H1 (cell line): ENCODE data around the gene WEE2. TPM values are rescaled to one million over a fixed set of nuclear protein-coding genes. Genes with fewer than 3 reads are reported as not detected.
A peak's percentile ranks its signal among the peaks of the same experiment; 100 is the strongest.

Experiments
- CTCF ChIA-PET: fragments of 300-600 bp; sonication (Branson Sonifier 250); formaldehyde crosslinking; loops from one replicate; lab custom pipeline; 2021; ENCODE audit not compliant: partially characterized antibody; lab: Charles Lee
- POLR2A ChIA-PET: fragments of 300-600 bp; sonication (Branson Sonifier 250); formaldehyde crosslinking; loops from one replicate; lab custom pipeline; 2021; ENCODE audit warnings: inconsistent platforms; ENCODE audit not compliant: partially characterized antibody; lab: Charles Lee
- DNase-seq, 2 experiments: peaks; one replicate each; pipeline versions ENCODE4 v3.0.0 to v3.0.0-alpha.2; 2010 to 2022; ENCODE audit warnings: low spot score in 2 of 2, low read depth in 1 of 2, mixed read lengths in 1 of 2
- FAIRE-seq: peaks from 2 replicates; lab custom pipeline; 2011; peaks lifted over from hg19 to GRCh38; lab: Jason Lieb, UNC
- H2AFZ ChIP-seq: 2 replicates; pipeline ENCODE4 v1.8.1; 2012; ENCODE audit warnings: low read length, inconsistent platforms
- H2AK5ac ChIP-seq: 2 replicates; pipeline ENCODE4 v1.6.1; 2013; ENCODE audit warnings: low read depth, low read length
- H2BK120ac ChIP-seq: replicated peaks from 2 replicates; pipeline ENCODE3; 2013; ENCODE audit warnings: low read depth, low read length, inconsistent platforms
- H2BK12ac ChIP-seq: 2 replicates; pipeline ENCODE4 v1.6.1; 2013; ENCODE audit warnings: low read depth, low read length
- H2BK15ac ChIP-seq: 2 replicates; pipeline ENCODE4 v1.6.1; 2013; ENCODE audit warnings: low read length
- H2BK20ac ChIP-seq: 2 replicates; pipeline ENCODE4 v1.6.1; 2013; ENCODE audit warnings: low read length
- H2BK5ac ChIP-seq: 2 replicates; pipeline ENCODE4 v1.6.1; 2013; ENCODE audit warnings: low read depth, low read length
- H3K14ac ChIP-seq: 2 replicates; pipeline ENCODE4 v1.6.1; 2013; ENCODE audit warnings: inconsistent platforms; ENCODE audit not compliant: insufficient read length
- H3K18ac ChIP-seq: 2 replicates; pipeline ENCODE4 v1.6.1; 2013; ENCODE audit warnings: low read length; ENCODE audit errors: extremely low read depth
- H3K23ac ChIP-seq: 2 replicates; pipeline ENCODE4 v1.6.1; 2013; ENCODE audit warnings: inconsistent platforms; ENCODE audit not compliant: insufficient read length
- H3K23me2 ChIP-seq: 2 replicates; pipeline ENCODE4 v1.6.1; 2013; ENCODE audit warnings: low read depth, low read length
- H3K27ac ChIP-seq: 2 replicates; pipeline ENCODE4 v1.6.1; 2011; ENCODE audit warnings: low read depth, low read length, inconsistent platforms
- H3K27me3 ChIP-seq, 4 experiments: replicated peaks in 1 of 4; 1 replicate in 1 of 4; 2 replicates in 3 of 4; pipeline versions ENCODE4 v1.6.1 to v1.8.1; 2011 to 2013; ENCODE audit warnings: low read length in 3 of 4, mild to moderate bottlenecking in 3 of 4, inconsistent platforms in 2 of 4, mixed read lengths in 2 of 4, moderate library complexity in 1 of 4; ENCODE audit not compliant: control insufficient read depth in 3 of 4, insufficient read depth in 3 of 4; ENCODE audit errors: extremely low read depth in 1 of 4
- H3K36me3 ChIP-seq, 4 experiments: 2 replicates each; pipeline versions ENCODE4 v1.6.1 to v1.8.1; 2011 to 2013; ENCODE audit warnings: mild to moderate bottlenecking in 4 of 4, low read length in 3 of 4, moderate library complexity in 2 of 4, control low read depth in 1 of 4, inconsistent platforms in 1 of 4; ENCODE audit not compliant: insufficient read depth in 4 of 4, control insufficient read depth in 2 of 4
- H3K4ac ChIP-seq: replicated peaks from 2 replicates; pipeline ENCODE3; 2013; ENCODE audit warnings: low read length, low read depth, mixed read lengths, inconsistent platforms; ENCODE audit not compliant: insufficient read length
- H3K4me1 ChIP-seq, 4 experiments: replicated peaks in 1 of 4; 1 replicate in 1 of 4; 2 replicates in 3 of 4; pipeline versions ENCODE4 v1.6.1 to v1.8.1; 2011 to 2013; ENCODE audit warnings: low read length in 3 of 4, inconsistent platforms in 2 of 4, mixed read lengths in 1 of 4; ENCODE audit not compliant: insufficient read depth in 4 of 4, control insufficient read depth in 3 of 4
- H3K4me2 ChIP-seq, 2 experiments: 2 replicates each; pipeline versions ENCODE4 v1.6.1 to v1.8.1; 2011 to 2013; ENCODE audit warnings: low read depth in 2 of 2, low read length in 2 of 2, control low read depth in 1 of 2, inconsistent platforms in 1 of 2, mild to moderate bottlenecking in 1 of 2; ENCODE audit not compliant: insufficient read depth in 1 of 2
- H3K4me3 ChIP-seq, 4 experiments: fragments of 200-600, 300-600 bp in 1 of 4; sonication (generic), shearing (Covaris generic), sonication (Bioruptor Twin) in 1 of 4; 2 replicates each; pipeline versions ENCODE4 v1.5.1 to v1.8.1; 2011 to 2016; ENCODE audit warnings: low read length in 4 of 4, low read depth in 3 of 4, control low read depth in 2 of 4, inconsistent platforms in 2 of 4, mild to moderate bottlenecking in 2 of 4, mixed read lengths in 1 of 4, moderate library complexity in 1 of 4; ENCODE audit not compliant: insufficient read depth in 2 of 4; ENCODE audit errors: extremely low read depth in 1 of 4
- H3K56ac ChIP-seq: replicated peaks from 2 replicates; pipeline ENCODE3; 2013; ENCODE audit warnings: low read depth, mild to moderate bottlenecking, mixed read lengths, low read length, inconsistent platforms; ENCODE audit not compliant: insufficient read length
- H3K79me1 ChIP-seq: 2 replicates; pipeline ENCODE4 v1.6.1; 2013; ENCODE audit warnings: low read depth, low read length, control low read depth
- H3K79me2 ChIP-seq, 2 experiments: 2 replicates each; pipeline versions ENCODE4 v1.6.1 to v1.8.1; 2012 to 2013; ENCODE audit warnings: low read length in 2 of 2, mild to moderate bottlenecking in 2 of 2, inconsistent platforms in 1 of 2; ENCODE audit not compliant: insufficient read depth in 2 of 2, control insufficient read depth in 1 of 2
- H3K9ac ChIP-seq, 4 experiments: replicated peaks in 1 of 4; 1 replicate in 1 of 4; 2 replicates in 3 of 4; pipeline versions ENCODE4 v1.6.1 to v1.8.1; 2011 to 2013; ENCODE audit warnings: low read depth in 3 of 4, low read length in 3 of 4, control low read depth in 2 of 4, mild to moderate bottlenecking in 2 of 4, moderate library complexity in 2 of 4, inconsistent platforms in 1 of 4; ENCODE audit errors: extremely low read depth in 1 of 4
- H3K9me3 ChIP-seq, 2 experiments: 2 replicates each; pipeline versions ENCODE4 v1.6.1 to v1.8.1; 2012 to 2013; ENCODE audit warnings: mild to moderate bottlenecking in 2 of 2, moderate library complexity in 2 of 2, control low read depth in 1 of 2, inconsistent platforms in 1 of 2, low read depth in 1 of 2, low read length in 1 of 2, mixed read lengths in 1 of 2; ENCODE audit not compliant: insufficient read depth in 2 of 2
- H4K20me1 ChIP-seq, 2 experiments: replicated peaks in 1 of 2; 2 replicates each; pipeline versions ENCODE3 to v1.8.1; 2011 to 2013; ENCODE audit warnings: inconsistent platforms in 2 of 2, low read length in 2 of 2, mild to moderate bottlenecking in 1 of 2; ENCODE audit not compliant: insufficient read depth in 2 of 2, control insufficient read depth in 1 of 2
- H4K5ac ChIP-seq: 2 replicates; pipeline ENCODE4 v1.6.1; 2013; ENCODE audit warnings: low read length, low read depth, mixed read lengths, inconsistent platforms; ENCODE audit not compliant: insufficient read length
- H4K8ac ChIP-seq: 2 replicates; pipeline ENCODE4 v1.8.0; 2013; ENCODE audit warnings: mild to moderate bottlenecking, moderate library complexity, low read length, inconsistent platforms; ENCODE audit not compliant: insufficient read depth; ENCODE audit errors: extremely low read depth
- H4K91ac ChIP-seq: replicated peaks from 2 replicates; pipeline ENCODE3; 2013; ENCODE audit warnings: low read length, mixed read lengths, inconsistent platforms; ENCODE audit not compliant: insufficient read length
- NRF1 ChIP-seq: IDR thresholded peaks from 2 replicates; pipeline ENCODE4 v1.6.1; 2011; ENCODE audit warnings: mild to moderate bottlenecking, low read depth, low read length, improper control_type of control experiment
- SAP30 ChIP-seq: fragments of 300-600 bp; sonication (generic); IDR thresholded peaks from 2 replicates; pipeline ENCODE4 v1.7.1; 2012; ENCODE audit warnings: low read length, moderate library complexity, mild to moderate bottlenecking, inconsistent platforms; ENCODE audit not compliant: insufficient read depth, insufficient replicate concordance
- WGBS, 2 experiments: shearing (Covaris generic) in 1 of 2; methylation state at CpG; one replicate each; pipeline versions ENCODE4 v1.1.6 to v1.1.7; 2013 to 2015; ENCODE audit warnings: low lambda C conversion rate in 2 of 2, mixed read lengths in 2 of 2, inconsistent platforms in 1 of 2, low coverage in 1 of 2, missing lambda C conversion rate in 1 of 2; ENCODE audit not compliant: insufficient replicate concordance in 2 of 2, insufficient coverage in 1 of 2, insufficient read length in 1 of 2; ENCODE audit errors: extremely low coverage in 1 of 2, missing lambda C conversion rate in 1 of 2; 5-methylcytosine and 5-hydroxymethylcytosine counted together
- polyA plus RNA-seq, 7 experiments: library from polyadenylated mRNA; depleted of rRNA in 3 of 7; stranded (reverse) in 5 of 7; unstranded in 2 of 7; fragments of >200 nt in 5 of 7; fragments of 200-250 nt in 2 of 7; gene quantifications; 1 replicate in 5 of 7; 2 replicates in 1 of 7; 4 replicates in 1 of 7; pipeline versions ENCODE4 v1.2.1 to v1.2.3, GENCODE V29; 2011 to 2013; ENCODE audit warnings: missing spikeins in 2 of 7, mixed read lengths in 2 of 7
- total RNA-seq: library from RNA; stranded (reverse); fragmentation: NEBNext Ultra II Directional; extraction: Animal tissue kit (Norgen Biotek cat#: 25700); gene quantifications from 2 replicates; pipeline ENCODE4 v1.2.1, GENCODE V29; 2021

WEE2 gene
- total and polyA plus RNA-seq, 2 of the 8 experiments (the other 6 are each of a cell fraction or from before 2014, with no cell fraction given) = 0.02 TPM; not detected in 1

DNA sequence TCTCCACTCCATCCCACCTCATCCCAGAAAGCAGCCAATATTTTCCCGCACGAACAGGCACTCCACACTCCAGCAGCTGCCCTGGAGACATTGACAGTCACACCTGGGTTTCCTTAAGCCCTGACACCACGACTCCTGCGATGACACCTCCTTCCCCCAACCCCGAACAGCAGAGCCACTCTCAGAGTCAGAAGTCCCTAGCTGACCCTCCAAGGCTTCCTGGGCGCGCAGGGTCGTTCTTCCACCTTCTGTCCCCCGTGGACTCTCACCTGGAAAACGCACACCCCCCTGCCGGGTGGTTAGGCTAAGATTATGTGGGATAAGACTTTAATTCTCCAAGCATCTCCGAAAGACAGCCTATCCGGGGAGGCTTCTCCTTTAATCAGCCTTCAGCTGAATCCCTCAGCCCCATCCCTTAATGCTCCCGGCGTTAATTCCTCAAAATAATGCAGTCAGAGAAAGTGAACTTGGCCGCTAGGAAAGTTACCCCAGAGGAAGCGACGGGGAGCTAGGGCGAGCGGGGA is 7.2 kb upstream of the WEE2 start:
- no peak overlapping the region for H3K27ac ChIP-seq
- no peak overlapping the region for H3K18ac ChIP-seq
- H2BK15ac ChIP-seq = no peak overlapping the region
- no peak overlapping the region for H2BK12ac ChIP-seq
- H3K4me3 ChIP-seq = peak overlapping the region; percentile 59 to 73 (median 64)
- H3K27me3 ChIP-seq = peaks cover 0 to 8% (median 5%) of the 10 kb centered on the region in 4 experiments; a peak in 3 of 7 replicates
- peak overlapping the region; percentile 86 to 93 for H3K4me2 ChIP-seq
- no peak overlapping the region for H2AK5ac ChIP-seq
- H4K91ac ChIP-seq = no peak overlapping the region
- H4K5ac ChIP-seq = no peak overlapping the region
- H3K36me3 ChIP-seq = no peaks in the 10 kb centered on the region
- H3K23ac ChIP-seq = no peak overlapping the region
- peak overlapping the region in 1 of 4 experiments; percentile 10; a peak in 2 of 7 replicates for H3K9ac ChIP-seq
- no peak for TF ChIP-seq NRF1
- peak; percentile 74 for TF ChIP-seq SAP30
- no peak overlapping the region for H2BK20ac ChIP-seq
- H3K4me1 ChIP-seq = peaks cover 0 to 16% (median 10%) of the 10 kb centered on the region in 4 experiments; a peak in 6 of 7 replicates
- ChIA-PET POLR2A (interaction anchor here (0.6 to 3.6 kb wide), 12 partner anchors 8 to 45 kb away, joined by 3 to 16 read pairs (median 3); partner anchors contain the start of gene SSBP1), CTCF (interaction anchor here (0.6 to 1.6 kb wide), 6 partner anchors 8 to 907 kb away, joined by 3 to 6 read pairs (median 3); no protein-coding TSS in a partner anchor)
- 6% methylated on average over 20 of the region's 20 CpGs; no CpG with 5 or more reads in 1 of the 2 experiments for WGBS, 2 experiments
- no peak overlapping the region for H3K14ac ChIP-seq
- H3K56ac ChIP-seq = no peak overlapping the region
- H2BK120ac ChIP-seq = no peak overlapping the region
- no peak overlapping the region for H2BK5ac ChIP-seq
- H3K79me2 ChIP-seq = peaks cover 0 to 48% of the 10 kb centered on the region in 2 experiments; a peak in 2 of 4 replicates
- peaks cover 3% of the 10 kb centered on the region; the same call in 1 of the 2 replicates for H3K23me2 ChIP-seq
- H3K79me1 ChIP-seq = peaks cover 2% of the 10 kb centered on the region; the same call in 1 of the 2 replicates
- no peak overlapping the region for H4K8ac ChIP-seq
- peak in 1 of 2 experiments; percentile 50 for DNase-seq
- FAIRE-seq = no peak
- H2AFZ ChIP-seq = no peak overlapping the region
- H4K20me1 ChIP-seq = peaks cover 0 to 3% of the 10 kb centered on the region in 2 experiments
- no peaks in the 10 kb centered on the region for H3K9me3 ChIP-seq
- H3K4ac ChIP-seq = no peak overlapping the region
